ENCODE measurements around the gene GRSF1.

DNA sequence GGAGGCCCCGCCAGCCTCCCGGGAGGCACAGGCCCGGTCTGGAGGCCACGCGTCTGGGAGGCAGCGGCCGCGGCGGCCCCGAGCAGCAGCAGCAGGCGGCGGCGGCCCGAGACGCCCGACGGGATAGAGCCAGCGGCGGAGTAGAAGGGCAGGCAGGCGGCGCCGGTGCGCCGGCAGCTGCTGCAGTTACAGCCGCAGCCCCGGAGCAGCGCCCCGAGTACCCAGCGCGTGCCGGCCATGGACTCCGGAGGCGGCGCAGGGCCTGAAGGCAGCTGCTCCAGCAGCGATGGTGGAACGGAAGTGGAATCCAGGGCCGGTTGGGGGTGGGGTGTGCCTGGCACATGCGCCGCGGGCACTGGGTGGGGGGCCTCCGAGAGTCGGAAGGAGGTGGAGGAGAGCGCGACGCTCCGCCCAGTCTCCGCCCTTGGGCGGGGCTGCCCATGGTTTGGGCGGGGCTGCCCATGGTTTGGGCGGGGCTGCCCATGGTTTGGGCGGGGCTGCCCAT, at the start of gene GRSF1:
- TF ChIP-seq PBX3 (CRISPR knock-in tag; IDR thresholded peaks at IDR 0.05) (no peak), ZNF707 (tag by site-specific recombination; IDR thresholded peaks at IDR 0.05) (no peak), ZNF398 (tag by site-specific recombination; IDR thresholded peaks at IDR 0.05) (no peak), ZNF404 (tag by site-specific recombination; IDR thresholded peaks at IDR 0.05) (no peak), TCF7L2 (IDR thresholded peaks at IDR 0.05; ENCODE audit: borderline replicate concordance, low read depth, low read length) (no peak), TRIM28 (IDR thresholded peaks at IDR 0.05; ENCODE audit: borderline replicate concordance, low read length) (no peak), ZNF626 (tag by site-specific recombination; IDR thresholded peaks at IDR 0.05) (no peak), ZNF558 (tag by site-specific recombination; IDR thresholded peaks at IDR 0.05) (no peak), ZNF768 (tag by site-specific recombination; IDR thresholded peaks at IDR 0.05) (no peak)
- TF ChIP-seq, protein P1, sequence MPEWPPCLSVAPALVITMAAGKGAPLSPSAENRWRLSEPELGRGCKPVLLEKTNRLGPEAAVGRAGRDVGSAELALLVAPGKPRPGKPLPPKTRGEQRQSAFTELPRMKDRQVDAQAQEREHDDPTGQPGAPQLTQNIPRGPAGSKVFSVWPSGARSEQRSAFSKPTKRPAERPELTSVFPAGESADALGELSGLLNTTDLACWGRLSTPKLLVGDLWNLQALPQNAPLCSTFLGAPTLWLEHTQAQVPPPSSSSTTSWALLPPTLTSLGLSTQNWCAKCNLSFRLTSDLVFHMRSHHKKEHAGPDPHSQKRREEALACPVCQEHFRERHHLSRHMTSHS (tag by site-specific recombination; IDR thresholded peaks at IDR 0.05) = no peak
- TF ChIP-seq, protein P2, sequence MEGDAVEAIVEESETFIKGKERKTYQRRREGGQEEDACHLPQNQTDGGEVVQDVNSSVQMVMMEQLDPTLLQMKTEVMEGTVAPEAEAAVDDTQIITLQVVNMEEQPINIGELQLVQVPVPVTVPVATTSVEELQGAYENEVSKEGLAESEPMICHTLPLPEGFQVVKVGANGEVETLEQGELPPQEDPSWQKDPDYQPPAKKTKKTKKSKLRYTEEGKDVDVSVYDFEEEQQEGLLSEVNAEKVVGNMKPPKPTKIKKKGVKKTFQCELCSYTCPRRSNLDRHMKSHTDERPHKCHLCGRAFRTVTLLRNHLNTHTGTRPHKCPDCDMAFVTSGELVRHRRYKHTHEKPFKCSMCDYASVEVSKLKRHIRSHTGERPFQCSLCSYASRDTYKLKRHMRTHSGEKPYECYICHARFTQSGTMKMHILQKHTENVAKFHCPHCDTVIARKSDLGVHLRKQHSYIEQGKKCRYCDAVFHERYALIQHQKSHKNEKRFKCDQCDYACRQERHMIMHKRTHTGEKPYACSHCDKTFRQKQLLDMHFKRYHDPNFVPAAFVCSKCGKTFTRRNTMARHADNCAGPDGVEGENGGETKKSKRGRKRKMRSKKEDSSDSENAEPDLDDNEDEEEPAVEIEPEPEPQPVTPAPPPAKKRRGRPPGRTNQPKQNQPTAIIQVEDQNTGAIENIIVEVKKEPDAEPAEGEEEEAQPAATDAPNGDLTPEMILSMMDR (tag by site-specific recombination; IDR thresholded peaks at IDR 0.05) = no peak
